Uterus (tissue), 2 donors: ENCODE measurements around the gene BRCA2.

ENCODE experiments used
- CTCF ChIP-seq, 4 experiments: fragments of 200-600 bp in 2 of 4; fragments of 450-650 bp in 2 of 4; sonication (generic) in 2 of 4; IDR thresholded peaks; one replicate each; pipeline ENCODE4 v1.5.1; 2016 to 2019; ENCODE audit warnings: antibody characterized with exemption in 4 of 4, mild to moderate bottlenecking in 2 of 4, moderate library complexity in 1 of 4
- POLR2A ChIP-seq, 2 donors: fragments of 450-650 bp; IDR thresholded peaks; one replicate each; pipeline ENCODE4 v1.6.1; 2016; ENCODE audit warnings: antibody characterized with exemption in 2 of 2, mild to moderate bottlenecking in 1 of 2, moderate library complexity in 1 of 2

- TF ChIP-seq CTCF (IDR thresholded peaks at IDR 0.05), result no peak
- TF ChIP-seq POLR2A (IDR thresholded peaks at IDR 0.05), result no peak
Observed at GRCh38 chr13:32320528-32320927, 5.2 kb downstream of the BRCA2 start.
